Neural crest cell (in vitro differentiated cells): ENCODE results near the gene PPIB. TPM values are rescaled to one million over a fixed set of nuclear protein-coding genes. Genes with fewer than 3 reads are reported as not detected.

Experiments
- DNase-seq: peaks from one replicate; pipeline ENCODE4 v3.0.0; 2021; ENCODE audit warnings: low read depth, mixed read lengths, low spot score
- H3K27ac Mint-ChIP-seq: one replicate; pipeline ENCODE4 v1.8.0; 2021; ENCODE audit warnings: mild to moderate bottlenecking, mixed read lengths; ENCODE audit not compliant: unreplicated experiment
- H3K27me3 Mint-ChIP-seq: 2 replicates; pipeline ENCODE4 v1.8.0; 2021; ENCODE audit warnings: low read depth, mild to moderate bottlenecking, mixed read lengths
- H3K36me3 Mint-ChIP-seq: 2 replicates; pipeline ENCODE4 v1.8.0; 2021; ENCODE audit warnings: low read depth, mild to moderate bottlenecking, mixed read lengths
- H3K4me1 Mint-ChIP-seq: 2 replicates; pipeline ENCODE4 v1.8.0; 2021; ENCODE audit warnings: mixed read lengths
- H3K4me3 Mint-ChIP-seq: one replicate; pipeline ENCODE4 v1.8.0; 2021; ENCODE audit warnings: mild to moderate bottlenecking, mixed read lengths
- H3K9me3 Mint-ChIP-seq: 2 replicates; pipeline ENCODE4 v1.8.0; 2021; ENCODE audit warnings: mixed read lengths
- CTCF ChIP-seq: fragments of 200-600 bp; sonication (generic); conservative IDR thresholded peaks from 2 replicates; pipeline ENCODE4 v1.5.0; 2021; ENCODE audit warnings: antibody characterized with exemption, mild to moderate bottlenecking
- total RNA-seq: library from RNA; stranded (reverse); gene quantifications from 2 replicates; pipeline ENCODE4 v1.2.1, GENCODE V29; 2021

PPIB gene
- total RNA-seq, 1 donor from 2014 or later = 406 TPM

- TF ChIP-seq CTCF = no peak
- Mint-ChIP-seq H3K27ac (no peak overlapping the region), H3K9me3 (no peaks in the 10 kb centered on the region), H3K4me3 (no peak overlapping the region), H3K36me3 (peaks cover under 1% of the 10 kb centered on the region), H3K4me1 (no peaks in the 10 kb centered on the region), H3K27me3 (no peaks in the 10 kb centered on the region)
- no peak for DNase-seq
Observed at GRCh38 chr15:64197425-64197824, 34.6 kb upstream of the PPIB start.

DNA sequence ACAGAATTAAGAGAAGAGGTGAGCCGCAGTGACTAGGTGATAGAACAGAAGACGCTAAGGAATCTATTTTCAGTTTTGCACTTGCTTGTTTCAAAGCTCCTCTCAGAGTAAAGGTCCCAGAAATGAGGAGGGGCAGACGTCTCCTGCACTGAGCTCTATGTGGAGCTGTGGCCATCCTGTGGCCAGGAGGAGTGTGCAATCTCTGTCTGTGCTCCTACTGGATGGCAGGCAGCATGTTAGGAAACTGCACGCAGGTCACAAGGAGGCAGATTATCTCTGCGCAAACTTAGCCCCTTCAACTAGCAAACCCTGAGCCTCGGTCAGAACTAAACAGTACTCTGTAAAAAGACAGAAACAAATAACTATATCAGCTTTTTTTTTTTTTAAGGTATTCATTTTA, 31.1 kb upstream of the PPIB start:
- no peak for TF ChIP-seq CTCF
- Mint-ChIP-seq H3K4me1 (no peaks in the 10 kb centered on the region), H3K9me3 (no peaks in the 10 kb centered on the region), H3K36me3 (no peaks in the 10 kb centered on the region), H3K27me3 (no peaks in the 10 kb centered on the region), H3K4me3 (no peak overlapping the region), H3K27ac (no peak overlapping the region)
- DNase-seq = no peak

GRCh38 chr15:64191971-64192830, 29.4 kb upstream of the PPIB start:
- no peak for TF ChIP-seq CTCF
- H3K9me3 Mint-ChIP-seq = no peaks in the 10 kb centered on the region
- no peak for DNase-seq
- H3K4me3 Mint-ChIP-seq = no peak overlapping the region
- no peaks in the 10 kb centered on the region for H3K4me1 Mint-ChIP-seq
- peak overlapping the region; percentile 24 for H3K27ac Mint-ChIP-seq
- peaks cover 3% of the 10 kb centered on the region for H3K36me3 Mint-ChIP-seq
- H3K27me3 Mint-ChIP-seq = no peaks in the 10 kb centered on the region

GRCh38 chr15:64187396-64188191, 24.8 kb upstream of the PPIB start:
- Mint-ChIP-seq H3K9me3 (no peaks in the 10 kb centered on the region), H3K4me1 (no peaks in the 10 kb centered on the region), H3K27me3 (no peaks in the 10 kb centered on the region), H3K27ac (no peak overlapping the region), H3K4me3 (no peak overlapping the region), H3K36me3 (peaks cover 3% of the 10 kb centered on the region)
- DNase-seq = no peak
- no peak for TF ChIP-seq CTCF

DNA sequence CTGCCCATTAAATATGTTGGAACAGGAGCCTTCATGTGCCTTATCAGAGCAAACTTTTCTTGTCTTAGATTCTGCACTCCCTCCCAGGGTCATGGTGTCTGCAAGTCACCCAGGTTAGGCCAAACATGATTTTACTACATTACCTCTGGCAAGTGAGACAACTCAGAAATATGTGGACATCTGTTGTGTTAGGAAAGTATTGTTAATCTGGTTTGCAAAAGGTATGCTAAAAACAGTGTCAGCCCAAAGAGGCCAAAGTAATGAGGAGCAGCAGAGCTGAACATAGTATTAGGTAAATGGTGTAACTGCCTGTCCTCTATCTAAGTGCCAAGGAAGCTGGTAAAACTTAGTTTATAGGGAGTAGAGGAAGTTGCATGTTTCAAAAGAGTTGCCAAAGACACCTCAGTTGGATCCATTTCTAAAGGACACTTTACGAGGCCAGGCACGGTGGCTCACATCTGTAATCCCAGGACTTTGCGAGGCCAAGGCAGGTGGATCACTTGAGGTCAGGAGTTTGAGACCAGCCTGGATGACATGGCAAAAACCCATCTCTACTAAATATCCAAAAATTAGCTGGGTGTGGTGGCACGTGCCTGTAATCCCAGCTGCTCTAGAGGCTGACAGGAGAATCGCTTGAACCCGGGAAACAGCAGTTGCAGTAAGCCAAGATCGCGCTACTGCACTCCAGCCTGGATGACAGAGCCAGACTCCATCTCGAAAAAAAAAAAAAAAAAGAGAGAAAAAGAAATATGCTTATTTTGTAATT, 22.5 kb upstream of the PPIB start:
- H3K4me1 Mint-ChIP-seq = peaks cover 8% of the 10 kb centered on the region
- H3K9me3 Mint-ChIP-seq = no peaks in the 10 kb centered on the region
- TF ChIP-seq CTCF = no peak
- no peak overlapping the region for H3K4me3 Mint-ChIP-seq
- H3K36me3 Mint-ChIP-seq = peaks cover 3% of the 10 kb centered on the region
- DNase-seq = no peak
- no peaks in the 10 kb centered on the region for H3K27me3 Mint-ChIP-seq
- no peak overlapping the region for H3K27ac Mint-ChIP-seq
